Panc1 (cell line): ENCODE measurements around the gene SPRYD3. TPM values are rescaled to one million over a fixed set of nuclear protein-coding genes. Genes with fewer than 3 reads are reported as not detected.

Source experiments
- ATAC-seq: fragments of 200-7000 bp; cut with Tn5 transposase; 2 replicates; pipeline ENCODE4 v1.9.1; 2020; ENCODE audit warnings: mild to moderate bottlenecking, moderate library complexity
- BruUV-seq: library from RNA; stranded (reverse); fragments of 400-500 nt; replicated peaks from 2 replicates; lab custom pipeline; 2021; lab: Mats Ljungman, UMichigan
- CTCF ChIA-PET: fragments of 300-600 bp; sonication (Branson Sonifier 250); formaldehyde crosslinking; loops from one replicate; lab custom pipeline; 2022; ENCODE audit warnings: antibody characterized with exemption; lab: Charles Lee
- POLR2A ChIA-PET: fragments of 300-600 bp; sonication (Branson Sonifier 250); formaldehyde crosslinking; loops from one replicate; lab custom pipeline; 2022; ENCODE audit warnings: antibody characterized with exemption; lab: Charles Lee
- DNase-seq: peaks from one replicate; pipeline ENCODE4 v3.0.0-alpha.2; 2010; ENCODE audit warnings: low read depth, low spot score
- H3K27ac ChIP-seq: 2 replicates; pipeline ENCODE4 v1.5.1; 2011; ENCODE audit warnings: mild to moderate bottlenecking, low read length, inconsistent platforms
- H3K27me3 ChIP-seq: fragments of 200-500 bp; sonication (Bioruptor generic); 2 replicates; pipeline ENCODE4 v1.6.0; 2014; ENCODE audit warnings: low read length, inconsistent platforms; ENCODE audit not compliant: control insufficient read depth, insufficient read depth
- H3K36me3 ChIP-seq: fragments of 200-500 bp; sonication (Bioruptor generic); 2 replicates; pipeline ENCODE4 v1.5.1; 2014; ENCODE audit warnings: inconsistent platforms, mild to moderate bottlenecking, low read length, moderate library complexity; ENCODE audit not compliant: control insufficient read depth, insufficient read depth
- H3K4me1 ChIP-seq: 2 replicates; pipeline ENCODE4 v1.5.1; 2011; ENCODE audit warnings: inconsistent platforms, mild to moderate bottlenecking, low read length, moderate library complexity; ENCODE audit not compliant: control insufficient read depth, insufficient read depth
- H3K4me3 ChIP-seq, 2 experiments: 2 replicates each; pipeline ENCODE4 v1.5.1; 2011 to 2012; ENCODE audit warnings: low read depth in 2 of 2, low read length in 2 of 2, mild to moderate bottlenecking in 2 of 2, inconsistent platforms in 1 of 2, moderate library complexity in 1 of 2
- H3K9me3 ChIP-seq: fragments of 200-500 bp; sonication (Bioruptor generic); 2 replicates; pipeline ENCODE4 v1.5.1; 2014; ENCODE audit warnings: low read depth, mild to moderate bottlenecking, inconsistent platforms, low read length, moderate library complexity; ENCODE audit not compliant: control insufficient read depth, insufficient read depth
- POLR2AphosphoS5 ChIP-seq: IDR thresholded peaks from 2 replicates; pipeline ENCODE4 v1.6.1; 2012; ENCODE audit warnings: mild to moderate bottlenecking, low read depth, low read length, moderate library complexity
- SIN3A ChIP-seq: IDR thresholded peaks from 2 replicates; pipeline ENCODE4 v1.6.1; 2012; ENCODE audit warnings: low read depth, mild to moderate bottlenecking, low read length, moderate library complexity, borderline replicate concordance; ENCODE audit not compliant: insufficient read depth
- TCF7L2 ChIP-seq: IDR thresholded peaks from 2 replicates; pipeline ENCODE4 v1.6.1; 2011; ENCODE audit warnings: mild to moderate bottlenecking, low read depth, low read length, inconsistent platforms
- in situ Hi-C: cut with HindIII; loops from 2 replicates; pipeline ENCODE4 v1.10.0; 2016; ENCODE audit warnings: low sequenced_read_pairs, low pct_unique_long_range_greater_than_20kb
- intact Hi-C: fragments of 100-400 bp; cut with micrococcal nuclease; formaldehyde crosslinking; loops from one replicate; pipeline ENCODE4 v1.10.0; 2022; ENCODE audit not compliant: unreplicated experiment
- total RNA-seq: library from RNA; stranded (reverse); gene quantifications from one replicate; pipeline ENCODE4 v1.2.1, GENCODE V29; 2021; ENCODE audit not compliant: unreplicated experiment
- TF ChIP-seq, protein P1 (sequence below), 2 experiments: IDR thresholded peaks; 2 replicates each; pipeline ENCODE4 v1.6.1; 2011 to 2012; ENCODE audit warnings: low read depth in 2 of 2, control low read depth in 1 of 2, low read length in 1 of 2, mild to moderate bottlenecking in 1 of 2, moderate library complexity in 1 of 2; ENCODE audit not compliant: insufficient read depth in 1 of 2
- TF ChIP-seq, protein P2 (sequence below): fragments of 450-650 bp; IDR thresholded peaks from 2 replicates; pipeline ENCODE4 v1.5.1; 2017; ENCODE audit warnings: mild to moderate bottlenecking

The SPRYD3 gene
- total RNA-seq, 1 experiment from 2014 or later: 25.0 TPM

DNA sequence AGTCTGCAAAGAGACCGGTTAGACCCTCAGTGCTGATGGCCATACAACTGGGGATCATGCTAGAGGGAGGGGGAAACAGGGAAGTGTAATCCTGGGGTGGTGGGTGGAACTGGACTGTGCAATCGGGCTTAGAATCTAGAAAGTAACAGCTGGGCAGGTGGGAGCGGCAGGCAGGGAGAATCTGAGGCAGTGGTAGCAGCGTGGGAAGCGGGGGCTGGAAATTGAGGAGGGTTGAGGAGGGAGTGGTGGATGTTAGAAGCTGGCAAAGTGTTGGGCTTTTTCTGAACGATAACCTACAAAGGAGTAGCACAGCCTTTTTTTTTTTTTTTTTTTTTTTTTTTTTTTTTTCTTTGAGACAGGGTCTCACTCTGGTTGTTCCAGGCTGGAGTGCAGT, 15.2 kb upstream of the SPRYD3 start:
- POLR2A ChIA-PET: no interaction called here
- BruUV-seq: no TSS peak
- H3K4me1 ChIP-seq: peaks cover 17% of the 10 kb centered on the region

DNA sequence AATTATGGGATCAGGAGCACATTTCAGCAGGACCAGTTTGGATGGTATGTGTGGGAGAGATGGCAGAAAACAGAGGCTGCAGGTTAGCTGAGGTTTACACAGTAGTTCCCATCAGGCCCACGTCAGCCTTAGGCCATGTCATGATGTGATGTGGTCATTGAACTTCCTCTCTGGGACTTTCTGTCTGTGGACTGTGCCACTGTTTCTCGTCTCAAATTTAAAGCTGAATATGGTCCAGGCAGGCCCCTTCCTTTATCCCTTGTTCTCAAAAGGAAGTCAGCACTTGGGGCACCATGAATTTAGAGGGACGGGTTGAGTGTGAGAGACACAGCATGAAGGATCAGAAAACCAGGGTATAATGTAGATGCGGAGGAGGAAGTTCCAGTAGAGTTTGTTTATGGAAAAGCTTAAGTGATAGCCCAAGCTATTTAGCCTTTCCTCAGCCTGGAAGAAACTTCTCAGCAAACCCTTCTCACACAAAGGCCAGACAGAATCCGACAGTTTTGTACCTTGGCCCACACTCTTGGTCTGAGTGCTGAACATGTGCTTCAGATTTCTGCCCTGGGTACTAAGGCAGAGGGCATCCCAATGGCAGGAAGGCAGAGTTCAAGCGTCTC, 14.7 kb upstream of the SPRYD3 start:
- in situ Hi-C loops: no loop called here
- no TSS peak for BruUV-seq
- intact Hi-C loops: no loop called here
- Histone ChIP-seq H3K4me3 (no peak overlapping the region), H3K27ac (no peak overlapping the region), H3K27me3 (no peaks in the 10 kb centered on the region), H3K36me3 (no peaks in the 10 kb centered on the region), H3K9me3 (no peaks in the 10 kb centered on the region), H3K4me1 (peaks cover 12% of the 10 kb centered on the region)
- ATAC-seq (no peak), DNase-seq (no peak)
- POLR2A ChIA-PET: no interaction called here
- TF ChIP-seq, protein P1, sequence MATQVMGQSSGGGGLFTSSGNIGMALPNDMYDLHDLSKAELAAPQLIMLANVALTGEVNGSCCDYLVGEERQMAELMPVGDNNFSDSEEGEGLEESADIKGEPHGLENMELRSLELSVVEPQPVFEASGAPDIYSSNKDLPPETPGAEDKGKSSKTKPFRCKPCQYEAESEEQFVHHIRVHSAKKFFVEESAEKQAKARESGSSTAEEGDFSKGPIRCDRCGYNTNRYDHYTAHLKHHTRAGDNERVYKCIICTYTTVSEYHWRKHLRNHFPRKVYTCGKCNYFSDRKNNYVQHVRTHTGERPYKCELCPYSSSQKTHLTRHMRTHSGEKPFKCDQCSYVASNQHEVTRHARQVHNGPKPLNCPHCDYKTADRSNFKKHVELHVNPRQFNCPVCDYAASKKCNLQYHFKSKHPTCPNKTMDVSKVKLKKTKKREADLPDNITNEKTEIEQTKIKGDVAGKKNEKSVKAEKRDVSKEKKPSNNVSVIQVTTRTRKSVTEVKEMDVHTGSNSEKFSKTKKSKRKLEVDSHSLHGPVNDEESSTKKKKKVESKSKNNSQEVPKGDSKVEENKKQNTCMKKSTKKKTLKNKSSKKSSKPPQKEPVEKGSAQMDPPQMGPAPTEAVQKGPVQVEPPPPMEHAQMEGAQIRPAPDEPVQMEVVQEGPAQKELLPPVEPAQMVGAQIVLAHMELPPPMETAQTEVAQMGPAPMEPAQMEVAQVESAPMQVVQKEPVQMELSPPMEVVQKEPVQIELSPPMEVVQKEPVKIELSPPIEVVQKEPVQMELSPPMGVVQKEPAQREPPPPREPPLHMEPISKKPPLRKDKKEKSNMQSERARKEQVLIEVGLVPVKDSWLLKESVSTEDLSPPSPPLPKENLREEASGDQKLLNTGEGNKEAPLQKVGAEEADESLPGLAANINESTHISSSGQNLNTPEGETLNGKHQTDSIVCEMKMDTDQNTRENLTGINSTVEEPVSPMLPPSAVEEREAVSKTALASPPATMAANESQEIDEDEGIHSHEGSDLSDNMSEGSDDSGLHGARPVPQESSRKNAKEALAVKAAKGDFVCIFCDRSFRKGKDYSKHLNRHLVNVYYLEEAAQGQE (IDR thresholded peaks at IDR 0.05; ENCODE audit: insufficient read depth in 1 of 2, low read depth in 2 of 2, low read length in 1 of 2): no peak
- TF ChIP-seq POLR2AphosphoS5 (no peak), SIN3A (no peak), TCF7L2 (no peak)
- TF ChIP-seq, protein P2, sequence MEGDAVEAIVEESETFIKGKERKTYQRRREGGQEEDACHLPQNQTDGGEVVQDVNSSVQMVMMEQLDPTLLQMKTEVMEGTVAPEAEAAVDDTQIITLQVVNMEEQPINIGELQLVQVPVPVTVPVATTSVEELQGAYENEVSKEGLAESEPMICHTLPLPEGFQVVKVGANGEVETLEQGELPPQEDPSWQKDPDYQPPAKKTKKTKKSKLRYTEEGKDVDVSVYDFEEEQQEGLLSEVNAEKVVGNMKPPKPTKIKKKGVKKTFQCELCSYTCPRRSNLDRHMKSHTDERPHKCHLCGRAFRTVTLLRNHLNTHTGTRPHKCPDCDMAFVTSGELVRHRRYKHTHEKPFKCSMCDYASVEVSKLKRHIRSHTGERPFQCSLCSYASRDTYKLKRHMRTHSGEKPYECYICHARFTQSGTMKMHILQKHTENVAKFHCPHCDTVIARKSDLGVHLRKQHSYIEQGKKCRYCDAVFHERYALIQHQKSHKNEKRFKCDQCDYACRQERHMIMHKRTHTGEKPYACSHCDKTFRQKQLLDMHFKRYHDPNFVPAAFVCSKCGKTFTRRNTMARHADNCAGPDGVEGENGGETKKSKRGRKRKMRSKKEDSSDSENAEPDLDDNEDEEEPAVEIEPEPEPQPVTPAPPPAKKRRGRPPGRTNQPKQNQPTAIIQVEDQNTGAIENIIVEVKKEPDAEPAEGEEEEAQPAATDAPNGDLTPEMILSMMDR: no peak
- CTCF ChIA-PET: interaction anchor here (0.7 kb wide), 1 partner anchor 1490 kb away, joined by 9 read pairs; no protein-coding TSS in a partner anchor

More for the DNA sequence above, 15.2 kb upstream of the SPRYD3 start:
- CTCF ChIA-PET: interaction anchor here (0.7 kb wide), 1 partner anchor 1491 kb away, joined by 9 read pairs; no protein-coding TSS in a partner anchor
- TF ChIP-seq, protein P2: no peak
- TF ChIP-seq POLR2AphosphoS5: no peak
- no peak for TF ChIP-seq SIN3A
- TF ChIP-seq TCF7L2: no peak
- TF ChIP-seq, protein P1 (IDR thresholded peaks at IDR 0.05; ENCODE audit: insufficient read depth in 1 of 2, low read depth in 2 of 2, low read length in 1 of 2): no peak
- Histone ChIP-seq H3K27ac (no peak overlapping the region), H3K27me3 (no peaks in the 10 kb centered on the region), H3K9me3 (no peaks in the 10 kb centered on the region), H3K36me3 (no peaks in the 10 kb centered on the region), H3K4me3 (no peak overlapping the region)
- ATAC-seq: no peak
- intact Hi-C loops (no loop called here), in situ Hi-C loops (no loop called here)
- no peak for DNase-seq
